ENCODE data around the gene MYBPC2.

MYBPC2 gene

GRCh38 chr19:50500753-50501151, 68.1 kb downstream of the MYBPC2 start:
- no peak for DNase-seq (ENCODE audit: low read depth)

- DNase-seq (ENCODE audit: low read depth) = no peak
Measured at GRCh38 chr19:50501186-50501567, 68.5 kb downstream of the MYBPC2 start.

GRCh38 chr19:50501568-50502475, 69.1 kb downstream of the MYBPC2 start:
- DNase-seq (ENCODE audit: low read depth) = no peak

GRCh38 chr19:50505856-50506611, 73.3 kb downstream of the MYBPC2 start:
- DNase-seq (ENCODE audit: low read depth) = no peak

- no peak for DNase-seq (ENCODE audit: low read depth)
Measured at GRCh38 chr19:50506700-50507099, 74.0 kb downstream of the MYBPC2 start.

- DNase-seq (ENCODE audit: low read depth) = no peak
Measured at GRCh38 chr19:50507376-50507775, 74.7 kb downstream of the MYBPC2 start.

GRCh38 chr19:50508843-50509190, 76.1 kb downstream of the MYBPC2 start:
- no peak for DNase-seq (ENCODE audit: low read depth)

- no peak for DNase-seq (ENCODE audit: low read depth)
Measured at GRCh38 chr19:50509366-50509765, 76.7 kb downstream of the MYBPC2 start.

- DNase-seq (ENCODE audit: low read depth) = no peak
Measured at GRCh38 chr19:50510121-50510670, 77.5 kb downstream of the MYBPC2 start.

GRCh38 chr19:50510700-50511068, 78.0 kb downstream of the MYBPC2 start:
- no peak for DNase-seq (ENCODE audit: low read depth)

- DNase-seq (ENCODE audit: low read depth) = peak; percentile 98
Measured at GRCh38 chr19:50511069-50511822, 78.6 kb downstream of the MYBPC2 start, which contains the start of gene JOSD2. Gene JOSD2 (minus strand): TSS chr19:50511191. CDS start chr19:50510431, 760 bp downstream.

- DNase-seq (ENCODE audit: low read depth) = no peak
Measured at GRCh38 chr19:50512112-50512998, 79.7 kb downstream of the MYBPC2 start.

GRCh38 chr19:50512999-50513745, 80.5 kb downstream of the MYBPC2 start:
- no peak for DNase-seq (ENCODE audit: low read depth)

- DNase-seq (ENCODE audit: low read depth) = no peak
Measured at GRCh38 chr19:50513746-50514345, 81.2 kb downstream of the MYBPC2 start, which contains the start of gene ASPDH. Gene ASPDH (minus strand): TSS chr19:50513913. CDS start chr19:50513823, 90 bp downstream.

- DNase-seq (ENCODE audit: low read depth) = no peak
Measured at GRCh38 chr19:50514346-50515167, 81.9 kb downstream of the MYBPC2 start.

- DNase-seq (ENCODE audit: low read depth) = no peak
Measured at GRCh38 chr19:50515168-50515561, 82.5 kb downstream of the MYBPC2 start.
